GM21390 (cell line): ENCODE results near the gene PPARD.
A peak's percentile ranks its signal among the peaks of the same experiment; 100 is the strongest.
"Not testable (repeated sequence)": the region's sequence is repeated elsewhere in the genome, so short reads cannot be mapped to it uniquely, and the experiment has no call there.

Source experiments
- ATAC-seq: cut with Tn5 transposase; IDR thresholded peaks from one replicate; pipeline ENCODE4 v1.9.1; 2021; ENCODE audit not compliant: unreplicated experiment

PPARD gene

GRCh38 chr6:35342258-35343091 is at the start of gene PPARD:
PPARD (plus strand) TSS chr6:35342558; CDS start chr6:35411088, 68,530 bp downstream.
- peak; percentile 98 for ATAC-seq

GRCh38 chr6:35293681-35294080 is 48.7 kb upstream of the PPARD start:
- ATAC-seq: no peak

- no peak for ATAC-seq
These were observed 47.9 kb upstream of the PPARD start for GRCh38 chr6:35294308-35294945.

GRCh38 chr6:35295036-35295435 is 47.3 kb upstream of the PPARD start:
- no peak for ATAC-seq

GRCh38 chr6:35295521-35296315 is 46.6 kb upstream of the PPARD start:
- ATAC-seq: no peak

GRCh38 chr6:35296931-35297600 is 45.3 kb upstream of the PPARD start:
- no peak for ATAC-seq

- peak; percentile 78 for ATAC-seq
These were observed 44.5 kb upstream of the PPARD start, which contains the start of gene DEF6 for GRCh38 chr6:35297601-35298481. DEF6 (plus strand) TSS chr6:35297818; CDS start chr6:35297857, 39 bp downstream.

GRCh38 chr6:35298625-35299140 is 43.7 kb upstream of the PPARD start:
- ATAC-seq: no peak

GRCh38 chr6:35299674-35300073 is 42.7 kb upstream of the PPARD start:
- no peak for ATAC-seq

GRCh38 chr6:35300848-35301247 is 41.5 kb upstream of the PPARD start:
- ATAC-seq: no peak

GRCh38 chr6:35302604-35303241 is 39.6 kb upstream of the PPARD start:
- ATAC-seq: peak; percentile 80

- ATAC-seq: no peak
These were observed 38.1 kb upstream of the PPARD start for GRCh38 chr6:35304299-35304698.

GRCh38 chr6:35305117-35305516 is 37.2 kb upstream of the PPARD start:
- no peak for ATAC-seq

- ATAC-seq: not testable (repeated sequence)
These were observed 35.2 kb upstream of the PPARD start for GRCh38 chr6:35307138-35307537.

- not testable (repeated sequence) for ATAC-seq
These were observed 33.8 kb upstream of the PPARD start for GRCh38 chr6:35308543-35308942.

- no peak for ATAC-seq
These were observed 32.6 kb upstream of the PPARD start for GRCh38 chr6:35309611-35310264.

GRCh38 chr6:35310265-35310831 is 32.0 kb upstream of the PPARD start:
- ATAC-seq: no peak

GRCh38 chr6:35311390-35312075 is 30.8 kb upstream of the PPARD start:
- no peak for ATAC-seq
